IMR-90 (cell line): ENCODE measurements around the gene TENT4B.

Experiments used
- CEBPB ChIP-seq: IDR thresholded peaks from 2 replicates; pipeline ENCODE4 v1.6.1; 2012; ENCODE audit warnings: low read depth, low read length, improper control_type of control experiment
- MXI1 ChIP-seq: IDR thresholded peaks from 2 replicates; pipeline ENCODE4 v1.6.1; 2012; ENCODE audit warnings: low read depth, mild to moderate bottlenecking, low read length, moderate library complexity, borderline replicate concordance
- NFE2L2 ChIP-seq: fragments of 150-350 bp; IDR thresholded peaks from 2 replicates; pipeline ENCODE4 v1.6.1; 2016; ENCODE audit warnings: low read depth, mild to moderate bottlenecking, low read length
- POLR2A ChIP-seq: IDR thresholded peaks from 2 replicates; pipeline ENCODE4 v1.6.1; 2012; ENCODE audit warnings: mild to moderate bottlenecking, low read depth, low read length
- TF ChIP-seq, protein P1 (sequence below): conservative IDR thresholded peaks from 2 replicates; pipeline ENCODE4 v1.5.1; 2012; ENCODE audit warnings: mild to moderate bottlenecking, low read depth, low read length, improper control_type of control experiment
- TF ChIP-seq, protein P2 (sequence below): fragments of 150-350 bp; IDR thresholded peaks from 2 replicates; pipeline ENCODE4 v1.6.1; 2017; ENCODE audit warnings: mild to moderate bottlenecking, antibody characterized with exemption, low read length, low read depth

DNA sequence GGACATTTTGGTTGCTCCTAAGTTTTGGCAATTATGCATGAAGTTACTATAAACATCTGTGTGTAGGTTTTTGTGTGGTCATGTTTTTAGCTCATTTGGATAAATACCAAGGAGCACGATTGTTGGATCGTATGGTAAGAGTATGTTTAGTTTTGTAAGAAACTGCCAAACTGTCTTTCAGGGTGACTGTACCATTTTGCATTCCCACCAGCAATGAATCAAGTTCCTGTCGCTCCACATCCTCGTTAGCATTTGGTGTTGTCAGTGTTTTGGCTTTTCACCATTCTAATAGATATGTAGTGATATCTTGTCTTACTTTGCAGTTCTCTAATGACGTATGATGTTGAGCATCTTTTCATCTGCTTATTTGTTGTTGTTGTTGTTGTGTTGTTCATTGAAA lies 20.2 kb downstream of the TENT4B start:
- TF ChIP-seq, protein P1, sequence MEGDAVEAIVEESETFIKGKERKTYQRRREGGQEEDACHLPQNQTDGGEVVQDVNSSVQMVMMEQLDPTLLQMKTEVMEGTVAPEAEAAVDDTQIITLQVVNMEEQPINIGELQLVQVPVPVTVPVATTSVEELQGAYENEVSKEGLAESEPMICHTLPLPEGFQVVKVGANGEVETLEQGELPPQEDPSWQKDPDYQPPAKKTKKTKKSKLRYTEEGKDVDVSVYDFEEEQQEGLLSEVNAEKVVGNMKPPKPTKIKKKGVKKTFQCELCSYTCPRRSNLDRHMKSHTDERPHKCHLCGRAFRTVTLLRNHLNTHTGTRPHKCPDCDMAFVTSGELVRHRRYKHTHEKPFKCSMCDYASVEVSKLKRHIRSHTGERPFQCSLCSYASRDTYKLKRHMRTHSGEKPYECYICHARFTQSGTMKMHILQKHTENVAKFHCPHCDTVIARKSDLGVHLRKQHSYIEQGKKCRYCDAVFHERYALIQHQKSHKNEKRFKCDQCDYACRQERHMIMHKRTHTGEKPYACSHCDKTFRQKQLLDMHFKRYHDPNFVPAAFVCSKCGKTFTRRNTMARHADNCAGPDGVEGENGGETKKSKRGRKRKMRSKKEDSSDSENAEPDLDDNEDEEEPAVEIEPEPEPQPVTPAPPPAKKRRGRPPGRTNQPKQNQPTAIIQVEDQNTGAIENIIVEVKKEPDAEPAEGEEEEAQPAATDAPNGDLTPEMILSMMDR, result no peak
- TF ChIP-seq POLR2A (no peak), NFE2L2 (no peak), CEBPB (no peak), MXI1 (no peak)
- TF ChIP-seq, protein P2, sequence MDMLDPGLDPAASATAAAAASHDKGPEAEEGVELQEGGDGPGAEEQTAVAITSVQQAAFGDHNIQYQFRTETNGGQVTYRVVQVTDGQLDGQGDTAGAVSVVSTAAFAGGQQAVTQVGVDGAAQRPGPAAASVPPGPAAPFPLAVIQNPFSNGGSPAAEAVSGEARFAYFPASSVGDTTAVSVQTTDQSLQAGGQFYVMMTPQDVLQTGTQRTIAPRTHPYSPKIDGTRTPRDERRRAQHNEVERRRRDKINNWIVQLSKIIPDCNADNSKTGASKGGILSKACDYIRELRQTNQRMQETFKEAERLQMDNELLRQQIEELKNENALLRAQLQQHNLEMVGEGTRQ, result no peak
